Uterus (tissue), 4 donors: Measurements from ENCODE around the gene QRSL1. TPM values are rescaled to one million over a fixed set of nuclear protein-coding genes. Genes with fewer than 3 reads are reported as not detected.
"Not testable (repeated sequence)": the region's sequence is repeated elsewhere in the genome, so short reads cannot be mapped to it uniquely, and the experiment has no call there.

Experiments
- DNase-seq, 2 donors: peaks; one replicate each; pipeline ENCODE4 v3.0.0-alpha.2; 2019 to 2020
- H3K27ac ChIP-seq, 2 donors: fragments of 200-600 bp; sonication (generic); 1 replicate in 1 of 2; 2 replicates in 1 of 2; pipeline ENCODE4 v1.5.1; 2016 to 2018
- H3K27me3 ChIP-seq, 2 donors: fragments of 200-600 bp; sonication (generic); one replicate each; pipeline ENCODE4 v1.5.1; 2018 to 2019; ENCODE audit warnings: control low read depth in 1 of 2
- H3K36me3 ChIP-seq, 2 donors: fragments of 200-600 bp; sonication (generic); one replicate each; pipeline ENCODE4 v1.5.1; 2019; ENCODE audit warnings: control low read depth in 1 of 2
- H3K4me1 ChIP-seq, 2 donors: fragments of 200-600 bp; sonication (generic); one replicate each; pipeline ENCODE4 v1.5.1; 2018 to 2019; ENCODE audit warnings: control low read depth in 1 of 2
- H3K4me3 ChIP-seq, 2 donors: fragments of 200-600 bp; sonication (generic); 1 replicate in 1 of 2; 2 replicates in 1 of 2; pipeline ENCODE4 v1.5.1; 2018 to 2019; ENCODE audit warnings: mild to moderate bottlenecking in 1 of 2
- H3K9me3 ChIP-seq, 2 donors: fragments of 200-600 bp; sonication (generic); one replicate each; pipeline ENCODE4 v1.5.1; 2019; ENCODE audit warnings: control low read depth in 1 of 2
- POLR2A ChIP-seq, 2 donors: fragments of 450-650 bp; IDR thresholded peaks; one replicate each; pipeline ENCODE4 v1.6.1; 2016; ENCODE audit warnings: antibody characterized with exemption in 2 of 2, mild to moderate bottlenecking in 1 of 2, moderate library complexity in 1 of 2
- intact Hi-C: fragments of 100-400 bp; cut with DNase I; formaldehyde crosslinking; loops from one replicate; pipeline ENCODE4 v1.15.1; 2023; ENCODE audit warnings: low total_unique reads
- total RNA-seq, 4 donors: library from RNA; depleted of rRNA in 3 of 4; stranded (reverse); fragments of >200 nt in 3 of 4; gene quantifications; one replicate each; pipeline versions ENCODE4 v1.1.0 to v1.2.4, GENCODE V29; 2014 to 2023
- TF ChIP-seq, protein P1 (sequence below), 4 experiments: fragments of 200-600 bp in 2 of 4; fragments of 450-650 bp in 2 of 4; sonication (generic) in 2 of 4; IDR thresholded peaks; one replicate each; pipeline ENCODE4 v1.5.1; 2016 to 2019; ENCODE audit warnings: antibody characterized with exemption in 4 of 4, mild to moderate bottlenecking in 2 of 4, moderate library complexity in 1 of 4
- donor health status: DM: yes; HTN: yes; CAD: no.

QRSL1 gene, protein sequence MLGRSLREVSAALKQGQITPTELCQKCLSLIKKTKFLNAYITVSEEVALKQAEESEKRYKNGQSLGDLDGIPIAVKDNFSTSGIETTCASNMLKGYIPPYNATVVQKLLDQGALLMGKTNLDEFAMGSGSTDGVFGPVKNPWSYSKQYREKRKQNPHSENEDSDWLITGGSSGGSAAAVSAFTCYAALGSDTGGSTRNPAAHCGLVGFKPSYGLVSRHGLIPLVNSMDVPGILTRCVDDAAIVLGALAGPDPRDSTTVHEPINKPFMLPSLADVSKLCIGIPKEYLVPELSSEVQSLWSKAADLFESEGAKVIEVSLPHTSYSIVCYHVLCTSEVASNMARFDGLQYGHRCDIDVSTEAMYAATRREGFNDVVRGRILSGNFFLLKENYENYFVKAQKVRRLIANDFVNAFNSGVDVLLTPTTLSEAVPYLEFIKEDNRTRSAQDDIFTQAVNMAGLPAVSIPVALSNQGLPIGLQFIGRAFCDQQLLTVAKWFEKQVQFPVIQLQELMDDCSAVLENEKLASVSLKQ
- 10 to 100 TPM; 10.9 to 22.0 (median 13.3) TPM for total RNA-seq

DNA sequence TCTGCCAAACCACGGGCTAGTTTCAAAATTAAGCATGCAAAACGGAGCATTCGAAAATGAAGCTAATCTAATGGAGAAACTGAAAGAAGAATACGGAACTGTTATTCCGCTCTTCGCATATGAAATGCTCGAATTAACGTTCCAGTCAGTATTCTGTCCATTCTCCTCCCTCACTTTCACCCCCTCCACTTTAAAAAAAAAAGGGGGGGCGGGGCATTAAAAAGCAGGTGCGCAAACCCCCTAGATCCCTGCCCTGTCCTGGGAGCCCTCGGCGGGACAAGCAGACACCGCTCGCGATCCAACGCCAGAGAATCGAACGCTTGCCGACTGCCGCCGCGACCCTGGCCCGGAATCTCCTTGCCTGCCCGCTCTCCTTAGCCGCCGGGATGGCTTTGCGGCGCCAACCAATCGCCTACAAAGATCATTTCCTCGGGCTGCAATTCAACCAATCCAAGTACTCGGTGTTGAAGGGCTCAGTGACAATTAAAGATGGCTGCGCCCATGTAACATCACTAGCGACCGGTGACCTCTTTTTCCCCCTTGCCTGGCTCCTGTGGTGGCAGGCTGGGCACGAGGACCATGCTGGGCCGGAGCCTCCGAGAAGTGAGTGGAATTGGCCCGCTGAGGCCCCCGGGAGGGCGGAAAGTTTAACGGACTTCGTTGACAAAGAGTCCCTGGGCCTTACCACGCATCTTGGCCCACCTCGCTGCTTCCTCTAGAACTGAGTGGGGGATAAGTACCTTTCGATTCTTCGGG is at the start of gene QRSL1, which contains the start of gene RTN4IP1:
TSS of gene QRSL1 (plus strand) at position 476 of the 756 bp plus-strand sequence. CDS start at position 580, 104 bp downstream.
TSS of gene RTN4IP1 (minus strand) at position 396 of the 756 bp plus-strand sequence. CDS start 477 bp downstream, outside the sequence.
- peak in 1 of 2 donors; percentile 24 for TF ChIP-seq POLR2A (IDR thresholded peaks at IDR 0.05)
- TF ChIP-seq, protein P1, sequence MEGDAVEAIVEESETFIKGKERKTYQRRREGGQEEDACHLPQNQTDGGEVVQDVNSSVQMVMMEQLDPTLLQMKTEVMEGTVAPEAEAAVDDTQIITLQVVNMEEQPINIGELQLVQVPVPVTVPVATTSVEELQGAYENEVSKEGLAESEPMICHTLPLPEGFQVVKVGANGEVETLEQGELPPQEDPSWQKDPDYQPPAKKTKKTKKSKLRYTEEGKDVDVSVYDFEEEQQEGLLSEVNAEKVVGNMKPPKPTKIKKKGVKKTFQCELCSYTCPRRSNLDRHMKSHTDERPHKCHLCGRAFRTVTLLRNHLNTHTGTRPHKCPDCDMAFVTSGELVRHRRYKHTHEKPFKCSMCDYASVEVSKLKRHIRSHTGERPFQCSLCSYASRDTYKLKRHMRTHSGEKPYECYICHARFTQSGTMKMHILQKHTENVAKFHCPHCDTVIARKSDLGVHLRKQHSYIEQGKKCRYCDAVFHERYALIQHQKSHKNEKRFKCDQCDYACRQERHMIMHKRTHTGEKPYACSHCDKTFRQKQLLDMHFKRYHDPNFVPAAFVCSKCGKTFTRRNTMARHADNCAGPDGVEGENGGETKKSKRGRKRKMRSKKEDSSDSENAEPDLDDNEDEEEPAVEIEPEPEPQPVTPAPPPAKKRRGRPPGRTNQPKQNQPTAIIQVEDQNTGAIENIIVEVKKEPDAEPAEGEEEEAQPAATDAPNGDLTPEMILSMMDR (IDR thresholded peaks at IDR 0.05): no peak
- no peaks in the 10 kb centered on the region for H3K27me3 ChIP-seq
- no peaks in the 10 kb centered on the region for H3K4me1 ChIP-seq
- H3K27ac ChIP-seq: peak within 1 kb of the TSS; percentile 66 to 73
- H3K36me3 ChIP-seq: no peaks in the 10 kb centered on the region
- peak; percentile 87 to 89 for DNase-seq
- peak within 1 kb of the TSS; percentile 72 to 82 for H3K4me3 ChIP-seq
- no peaks in the 10 kb centered on the region for H3K9me3 ChIP-seq
- intact Hi-C loops: no loop called here

DNA sequence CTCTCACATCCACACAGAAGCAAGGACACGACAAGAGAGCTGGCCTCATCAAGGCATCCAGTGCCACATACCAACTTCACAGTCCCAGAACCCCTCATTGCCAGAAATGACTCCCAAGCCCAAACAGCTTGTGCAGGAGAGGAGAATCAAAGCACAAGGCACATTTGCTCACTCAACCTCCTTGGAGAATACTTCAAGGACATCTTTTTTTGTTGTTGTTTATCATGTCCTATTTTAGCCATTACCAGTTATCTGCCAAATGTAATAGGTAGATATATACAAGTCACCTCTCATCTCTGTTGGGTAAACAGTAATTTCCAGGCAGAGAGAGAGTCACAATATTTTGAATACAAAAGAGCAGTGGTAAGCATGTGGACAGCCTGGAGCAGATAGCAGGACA is 47.9 kb upstream of the QRSL1 start:
- no peak for DNase-seq
- no peaks in the 10 kb centered on the region for H3K36me3 ChIP-seq

DNA sequence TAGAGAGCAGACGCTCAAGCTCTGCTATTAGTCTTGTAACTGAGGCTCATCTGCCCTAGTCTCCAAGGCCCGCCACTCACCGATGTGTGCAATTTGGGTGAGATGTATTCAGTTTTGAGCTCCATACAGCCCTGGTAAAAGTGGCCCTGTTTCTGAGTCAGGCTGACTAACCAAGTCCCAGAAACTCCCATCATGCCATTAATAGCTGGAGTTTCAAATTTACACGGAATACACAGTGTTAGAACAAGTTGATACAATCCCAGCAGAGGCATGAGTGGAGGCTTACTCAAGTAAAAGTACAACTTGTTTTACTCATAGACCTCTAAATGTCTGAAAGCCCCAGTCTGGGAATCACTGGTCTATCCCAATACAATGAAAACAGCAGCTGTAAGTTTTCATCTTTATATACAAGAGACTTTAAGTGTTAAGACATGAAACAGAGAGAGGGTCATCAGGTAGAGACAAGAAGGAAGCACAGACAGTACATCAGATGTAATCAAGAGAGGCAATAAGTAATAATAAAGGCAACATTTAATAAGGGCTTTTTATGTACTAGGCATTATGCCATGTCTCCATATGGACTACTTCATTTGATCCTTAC is 42.5 kb upstream of the QRSL1 start:
- Histone ChIP-seq H3K9me3 (no peaks in the 10 kb centered on the region), H3K4me3 (no peak overlapping the region), H3K36me3 (no peaks in the 10 kb centered on the region), H3K27ac (no peak overlapping the region), H3K27me3 (no peaks in the 10 kb centered on the region), H3K4me1 (no peaks in the 10 kb centered on the region)
- TF ChIP-seq, protein P1 (IDR thresholded peaks at IDR 0.05): no peak
- TF ChIP-seq POLR2A (IDR thresholded peaks at IDR 0.05): no peak
- no peak for DNase-seq
- intact Hi-C loops: no loop called here

More for the DNA sequence above, 47.9 kb upstream of the QRSL1 start:
- no peak overlapping the region for H3K27ac ChIP-seq
- no peaks in the 10 kb centered on the region for H3K27me3 ChIP-seq
- H3K4me1 ChIP-seq: no peaks in the 10 kb centered on the region
- H3K4me3 ChIP-seq: no peak overlapping the region
- TF ChIP-seq, protein P1 (IDR thresholded peaks at IDR 0.05): no peak
- no peak for TF ChIP-seq POLR2A (IDR thresholded peaks at IDR 0.05)
- H3K9me3 ChIP-seq: no peaks in the 10 kb centered on the region
- intact Hi-C loops: no loop called here

DNA sequence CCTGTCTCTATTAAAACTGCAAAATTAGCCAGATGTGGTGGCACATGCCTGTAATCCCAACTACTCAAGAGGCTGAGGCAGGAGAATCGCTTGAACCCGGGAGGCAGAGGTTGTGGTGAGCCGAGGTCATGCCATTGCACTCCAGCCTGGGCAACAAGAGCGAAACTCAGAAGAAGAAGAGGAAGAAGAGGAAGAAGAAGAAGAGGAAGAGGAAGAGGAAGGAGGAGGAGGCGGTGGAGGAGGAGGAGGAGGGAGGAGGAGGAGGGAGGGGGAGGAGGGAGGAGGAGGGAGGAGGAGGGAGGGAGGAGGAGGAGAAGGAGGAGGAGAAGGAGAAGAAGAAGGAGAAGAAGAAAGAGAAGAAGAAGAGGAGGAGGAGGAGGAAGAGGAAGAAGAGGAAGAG is 40.4 kb upstream of the QRSL1 start:
- H3K27ac ChIP-seq, intact Hi-C loops, H3K4me3 ChIP-seq, H3K27me3 ChIP-seq, H3K36me3 ChIP-seq, DNase-seq, H3K4me1 ChIP-seq, H3K9me3 ChIP-seq: not testable (repeated sequence)

DNA sequence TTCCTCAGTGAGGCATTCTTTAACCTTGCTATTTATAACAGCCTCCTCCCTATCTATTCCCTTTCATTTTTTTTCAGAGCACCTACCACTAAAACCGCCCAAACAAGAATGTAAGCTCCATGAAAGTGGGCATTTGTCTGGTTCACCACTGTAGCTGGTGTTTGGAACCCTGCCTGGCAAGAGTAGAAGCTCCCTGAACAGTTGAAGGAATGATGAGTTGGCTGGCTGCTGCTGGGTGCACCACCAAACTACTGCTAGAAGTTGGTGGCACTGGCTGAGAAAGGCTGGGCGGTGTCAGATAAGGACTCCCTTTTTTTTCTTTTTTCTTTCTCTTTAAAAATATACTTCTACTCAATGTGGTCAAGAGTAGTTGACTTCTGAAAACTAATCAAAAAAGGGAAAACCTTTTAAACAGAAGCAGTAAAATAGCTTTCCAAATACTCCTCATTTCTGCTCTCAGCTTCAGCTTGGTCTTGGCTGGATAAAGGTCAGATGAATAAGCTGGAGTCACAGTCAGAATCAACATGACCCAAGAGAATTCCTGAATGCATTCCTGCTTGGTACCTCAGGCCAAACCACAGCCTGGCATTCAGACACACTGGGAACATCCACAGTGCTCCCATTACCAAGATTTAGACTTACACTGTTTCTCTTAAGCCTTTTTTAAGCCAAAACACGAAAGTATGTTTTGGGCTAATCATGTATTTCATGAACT is 38.1 kb upstream of the QRSL1 start:
- no peaks in the 10 kb centered on the region for H3K4me1 ChIP-seq
- H3K36me3 ChIP-seq: no peaks in the 10 kb centered on the region
- H3K9me3 ChIP-seq: no peaks in the 10 kb centered on the region
- no peak for DNase-seq
- H3K27ac ChIP-seq: no peak overlapping the region
- H3K4me3 ChIP-seq: no peak overlapping the region
- no peak for TF ChIP-seq POLR2A (IDR thresholded peaks at IDR 0.05)
- TF ChIP-seq, protein P1 (IDR thresholded peaks at IDR 0.05): no peak
- intact Hi-C loops: no loop called here
- no peaks in the 10 kb centered on the region for H3K27me3 ChIP-seq
